ENCODE measurements around the gene PRM3.
"Not testable (repeated sequence)": the region's sequence is repeated elsewhere in the genome, so short reads cannot be mapped to it uniquely, and the experiment has no call there.

The PRM3 gene

DNA sequence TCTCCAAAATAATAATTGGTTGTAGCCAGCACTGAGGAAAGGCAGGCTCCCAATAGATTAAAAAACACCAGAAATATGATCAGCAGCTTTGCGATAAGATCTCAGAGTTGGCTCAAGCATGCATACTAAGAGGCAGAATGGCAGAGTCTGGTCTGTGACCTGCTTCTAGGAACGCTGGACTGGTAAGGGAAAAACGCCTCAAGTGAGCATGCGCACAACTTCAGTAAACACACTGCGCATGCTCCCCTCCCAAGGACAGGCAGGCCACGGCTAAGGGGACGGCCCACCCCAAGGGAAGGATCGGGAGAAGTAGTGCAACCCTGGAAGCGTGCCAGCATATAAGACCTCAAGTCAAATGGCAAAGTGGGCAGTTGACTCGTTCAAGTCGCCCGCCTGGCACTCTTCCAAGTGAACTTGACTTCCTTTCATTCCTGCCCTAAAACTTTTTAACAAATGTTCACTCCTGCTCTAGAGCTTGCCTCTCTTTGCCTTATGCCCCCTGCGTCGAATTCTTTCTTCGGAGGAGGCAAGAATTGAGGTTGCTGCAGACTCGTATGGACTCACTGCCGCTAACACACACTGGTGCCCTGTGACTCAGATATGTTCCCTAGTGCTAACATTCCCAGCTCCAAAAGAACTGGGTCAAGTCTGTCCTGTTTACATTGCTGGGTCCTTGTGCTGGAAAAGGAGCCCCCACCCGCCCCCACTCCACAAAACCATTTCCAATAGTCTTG lies 30.1 kb upstream of the PRM3 start:
- peak; percentile 60 for DNase-seq

GRCh38 chr16:11302977-11303376 lies 29.5 kb upstream of the PRM3 start:
- DNase-seq = no peak

GRCh38 chr16:11301645-11302501 lies 28.4 kb upstream of the PRM3 start:
- DNase-seq = no peak

GRCh38 chr16:11300560-11300892 lies 27.1 kb upstream of the PRM3 start:
- DNase-seq = no peak

DNA sequence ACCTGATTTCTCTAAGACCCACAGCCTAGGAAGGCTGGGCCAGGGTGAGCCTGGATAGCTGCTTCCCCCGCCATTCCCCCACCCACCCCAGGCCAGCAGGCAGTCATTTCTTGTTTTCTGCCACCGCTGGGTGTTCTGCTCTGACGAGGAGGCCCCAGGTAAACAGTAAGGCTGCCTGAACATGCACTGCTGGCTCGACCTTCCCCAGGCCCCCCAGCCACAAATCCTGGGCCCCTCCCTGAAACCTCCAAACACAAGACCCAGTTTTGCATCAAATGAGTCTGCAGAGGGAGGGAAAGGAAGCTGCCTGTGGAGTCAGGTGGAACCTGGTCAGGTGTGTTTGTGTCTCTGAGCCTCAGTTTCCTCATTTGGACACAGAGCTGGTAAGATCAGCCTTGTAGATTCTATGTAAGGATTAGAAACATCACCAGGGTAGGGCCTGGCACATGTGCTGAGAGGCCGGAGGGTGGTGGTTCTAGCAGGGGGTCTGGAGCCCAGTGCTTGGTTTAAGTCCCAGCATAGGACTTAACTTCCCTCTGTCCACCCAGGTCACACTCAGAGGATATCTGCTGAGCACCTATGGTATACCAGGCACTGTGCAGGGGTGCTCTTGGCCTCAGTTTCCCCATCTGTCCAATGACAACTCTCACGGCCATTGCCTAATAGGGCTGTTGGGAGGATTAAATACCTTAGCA lies 26.6 kb upstream of the PRM3 start:
- DNase-seq = no peak

DNA sequence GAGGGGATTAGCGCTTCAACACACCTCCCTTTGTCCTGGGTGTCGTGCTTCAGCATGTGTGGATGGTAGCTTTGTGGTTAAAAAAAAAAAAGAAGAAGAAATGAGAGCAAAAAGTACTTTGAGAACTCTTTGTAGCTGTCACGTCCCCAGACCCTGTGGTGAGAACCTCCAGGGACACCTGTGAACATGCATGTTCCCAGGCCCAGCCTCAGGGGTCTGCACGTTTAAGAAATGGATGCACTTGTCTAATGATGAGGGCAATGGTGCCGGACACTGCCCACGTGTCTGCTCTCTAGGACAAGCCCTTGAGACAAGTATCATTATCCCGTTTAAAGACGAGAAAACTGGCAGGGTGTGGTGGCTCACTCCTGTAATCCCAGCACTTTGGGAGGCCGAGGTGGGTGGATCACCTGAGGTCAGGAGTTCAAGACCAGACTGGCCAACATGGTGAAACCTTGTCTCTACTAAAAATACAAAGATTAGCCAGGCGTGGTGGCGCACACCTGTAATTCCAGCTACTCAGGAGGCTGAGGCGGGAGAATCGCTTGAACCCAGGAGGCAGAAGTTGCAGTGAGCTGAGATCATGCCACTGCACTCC lies 25.6 kb upstream of the PRM3 start:
- peak; percentile 37 for DNase-seq

GRCh38 chr16:11298143-11298900 lies 24.9 kb upstream of the PRM3 start:
- DNase-seq = peak; percentile 27

DNA sequence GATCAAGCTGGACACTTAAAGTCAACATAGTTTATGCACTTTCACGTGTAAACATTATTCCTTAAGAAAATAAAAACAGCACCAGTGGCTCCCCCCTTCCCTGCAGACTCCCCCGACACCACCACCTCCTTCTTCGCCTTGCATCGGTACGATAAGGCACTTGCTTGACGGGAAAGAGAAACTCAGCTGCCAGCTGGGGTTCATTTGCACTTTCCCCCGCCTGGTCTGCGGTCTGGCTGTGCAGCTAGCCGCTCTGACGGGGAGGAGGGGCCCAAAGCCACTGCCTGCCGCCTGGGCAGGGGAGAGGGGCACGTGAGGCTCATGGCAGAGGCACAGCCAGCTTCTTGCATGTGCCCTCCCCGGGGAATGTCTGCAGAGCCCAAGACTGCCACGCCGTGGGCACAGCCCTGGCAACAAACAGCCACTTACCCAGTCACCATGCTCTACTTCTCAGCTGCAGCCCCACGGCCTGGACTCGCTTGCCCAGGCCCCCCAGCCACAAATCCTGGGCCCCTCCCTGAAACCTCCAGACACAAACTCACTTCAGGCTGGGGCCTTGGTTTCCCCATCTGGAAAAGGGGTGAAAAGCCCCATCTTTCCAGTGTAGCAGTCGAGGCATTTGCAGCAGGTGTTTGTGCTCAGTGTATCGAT lies 24.2 kb upstream of the PRM3 start:
- peak; percentile 98 for DNase-seq

DNA sequence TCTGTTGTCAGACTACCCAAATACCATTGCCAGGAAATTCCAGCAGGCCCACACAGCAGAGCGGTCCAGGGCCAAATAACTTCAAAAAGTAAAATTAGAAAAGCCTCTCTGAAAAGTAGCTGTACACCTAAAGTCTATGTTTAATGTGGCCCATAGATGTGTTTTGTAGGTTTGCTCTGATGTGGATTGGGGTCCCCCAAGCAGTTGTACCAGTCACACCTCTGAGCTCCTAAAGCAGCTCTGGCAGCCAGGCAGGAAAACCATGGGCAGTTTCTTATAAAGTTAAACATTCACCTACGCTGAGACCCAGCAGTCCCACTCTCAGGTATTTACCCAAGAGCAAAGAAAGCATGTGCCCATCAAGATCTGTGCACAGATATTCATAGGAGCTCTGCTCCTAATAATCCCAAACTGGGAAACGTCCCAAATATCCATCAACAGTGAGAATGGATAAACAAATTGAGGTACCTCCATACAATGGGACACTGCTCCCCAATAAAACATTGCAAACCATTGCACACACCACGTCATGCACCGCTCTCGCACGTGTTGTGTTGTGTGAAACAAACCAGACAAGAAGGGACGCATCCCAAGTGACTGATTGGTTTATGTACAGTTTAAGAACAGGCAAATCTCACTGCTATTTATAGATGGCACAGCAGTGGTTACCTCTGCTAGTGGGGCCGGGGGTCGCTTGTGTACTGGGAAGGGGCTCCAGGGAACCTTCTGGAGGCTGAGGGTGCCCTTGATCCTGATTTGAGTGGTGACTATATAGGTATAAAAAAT lies 23.5 kb upstream of the PRM3 start:
- DNase-seq = peak; percentile 46

DNA sequence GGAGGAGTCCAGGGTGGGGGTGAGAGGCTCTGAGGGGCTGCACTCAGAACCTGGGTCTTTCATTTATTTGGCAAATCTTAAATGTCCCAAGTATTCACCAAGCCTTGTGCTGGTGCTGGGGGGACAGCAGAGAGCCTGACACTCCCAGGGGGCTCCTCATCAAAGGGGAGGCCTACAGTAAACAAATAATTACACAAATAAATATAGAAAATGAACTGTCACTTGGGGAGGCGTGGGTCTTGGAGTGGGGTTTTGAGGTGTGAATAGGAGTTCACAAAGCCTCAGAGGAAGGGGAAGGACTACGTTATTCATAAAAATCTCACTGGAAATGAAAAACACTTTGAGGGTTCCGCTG lies 22.9 kb upstream of the PRM3 start:
- DNase-seq = no peak

GRCh38 chr16:11295672-11296071 lies 22.2 kb upstream of the PRM3 start:
- DNase-seq = no peak

DNA sequence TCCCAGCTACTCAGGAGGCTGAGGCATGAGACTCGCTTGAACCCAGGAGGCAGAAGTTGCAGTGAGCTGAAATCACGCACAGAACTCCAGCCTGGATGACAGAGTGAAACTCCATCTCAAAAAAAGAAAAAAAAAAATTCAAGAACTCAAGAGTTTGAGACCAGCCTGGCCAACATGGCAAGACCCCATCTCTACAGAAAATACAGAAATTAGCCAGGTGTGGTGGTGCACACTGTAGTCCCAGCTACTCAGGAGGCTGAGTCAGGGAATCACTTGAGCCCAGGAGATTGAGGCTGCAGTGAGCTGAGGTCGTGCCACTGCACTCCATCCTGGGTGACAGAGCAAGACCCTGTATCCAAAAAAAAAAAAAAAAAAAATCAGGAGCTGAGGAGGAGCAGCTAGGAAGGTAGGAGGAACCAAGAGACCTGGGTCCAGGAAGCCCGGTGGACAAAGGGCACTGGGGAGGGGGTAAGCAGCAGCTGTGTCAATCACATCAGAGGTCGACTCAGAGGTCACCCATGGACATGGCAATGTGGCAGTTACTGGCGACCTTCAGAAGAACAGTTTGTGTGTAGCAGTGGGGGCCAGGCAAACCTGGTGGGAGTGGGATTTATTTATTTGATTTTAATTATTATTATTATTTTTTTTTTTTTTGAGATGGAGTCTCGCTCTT lies 18.8 kb upstream of the PRM3 start:
- no peak for DNase-seq

GRCh38 chr16:11291091-11291703 lies 17.8 kb upstream of the PRM3 start:
- DNase-seq = no peak

DNA sequence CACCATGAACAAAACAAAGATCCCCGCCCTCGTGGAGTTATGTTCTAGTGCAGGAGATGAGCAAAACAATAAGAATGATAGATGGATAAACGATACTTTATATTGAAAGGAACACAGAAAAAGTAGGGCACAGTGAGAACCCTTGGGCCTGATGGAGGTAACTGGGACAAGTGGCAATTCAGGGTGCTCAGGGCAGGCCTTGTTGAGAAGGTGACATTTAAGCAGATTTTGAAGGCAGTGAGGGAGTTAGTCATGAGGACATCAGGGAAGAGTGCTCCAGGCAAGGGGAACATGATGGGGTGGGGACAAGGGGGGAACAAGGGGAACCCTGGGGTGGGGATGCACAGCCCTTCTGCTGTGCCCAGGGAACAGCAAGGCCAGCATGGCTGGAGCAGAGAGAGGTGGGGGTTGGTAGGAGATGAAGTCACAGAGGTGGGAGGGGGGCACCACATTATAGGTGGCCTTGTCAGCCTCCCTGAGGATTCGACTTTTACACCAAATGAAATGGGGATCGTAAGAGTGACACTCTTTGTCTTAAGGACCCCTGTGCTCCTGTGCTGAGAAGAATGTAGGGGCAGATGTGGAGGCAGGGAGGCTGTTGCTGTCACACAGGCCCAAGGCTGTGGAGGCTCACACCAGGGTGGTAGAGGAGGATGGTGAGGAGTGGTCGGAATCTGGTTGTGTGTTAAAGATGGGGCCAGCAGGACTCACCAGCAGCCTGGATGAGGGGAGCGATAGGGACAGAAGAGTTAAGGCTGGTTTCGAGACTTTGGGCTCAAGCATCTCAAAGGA lies 16.9 kb upstream of the PRM3 start:
- DNase-seq = no peak

DNA sequence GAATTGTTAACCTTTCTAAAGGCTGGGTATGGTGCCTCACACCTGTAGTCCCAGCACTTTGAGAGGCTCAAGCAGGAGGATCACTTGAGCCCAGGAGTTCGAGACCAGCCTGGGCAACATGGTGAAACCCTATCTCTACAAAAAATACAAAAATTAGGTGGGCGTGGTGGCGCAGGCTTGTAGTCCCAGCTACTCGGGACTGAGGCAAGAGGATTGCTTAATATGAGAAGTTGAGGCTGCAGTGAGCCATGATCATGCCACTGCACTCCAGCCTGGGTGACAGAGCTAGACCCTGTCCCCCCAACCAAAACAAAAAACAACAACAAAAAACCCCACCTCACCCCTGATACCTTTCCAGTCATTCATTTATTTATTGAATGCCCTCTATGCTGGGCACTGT lies 16.3 kb upstream of the PRM3 start:
- DNase-seq = not testable (repeated sequence)

- no peak for DNase-seq
Measured at GRCh38 chr16:11289202-11289601, 15.8 kb upstream of the PRM3 start.

DNA sequence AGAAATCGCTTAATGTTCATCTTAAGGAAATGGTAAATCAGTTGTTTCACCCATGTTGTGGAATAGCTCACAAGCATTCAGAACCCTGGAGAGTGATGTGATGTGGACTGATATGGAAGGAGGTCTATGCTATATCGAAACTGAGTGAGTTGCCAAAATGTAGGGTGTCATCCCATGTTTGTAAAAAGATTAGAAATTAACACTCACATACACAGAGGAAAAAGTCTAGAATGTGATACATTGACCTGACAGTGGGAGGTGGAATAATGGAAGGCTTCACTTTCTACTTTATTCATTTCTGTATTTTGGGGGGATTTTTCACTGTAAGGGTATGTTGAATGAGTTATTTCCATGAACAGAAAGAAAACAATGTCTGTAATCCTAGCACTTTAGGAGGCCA lies 12.4 kb upstream of the PRM3 start:
- no peak for DNase-seq

GRCh38 chr16:11283820-11284248 lies 10.4 kb upstream of the PRM3 start:
- DNase-seq = no peak
